HCT116 (cell line): ENCODE data around the gene RPS28. TPM values are rescaled to one million over a fixed set of nuclear protein-coding genes. Genes with fewer than 3 reads are reported as not detected.
"Not testable (repeated sequence)": the region's sequence is repeated elsewhere in the genome, so short reads cannot be mapped to it uniquely, and the experiment has no call there.

Source experiments
- ATAC-seq: fragments of 200-7000 bp; cut with Tn5 transposase; 2 replicates; pipeline ENCODE4 v1.9.1; 2020; ENCODE audit warnings: mild to moderate bottlenecking, moderate library complexity
- BruUV-seq: library from RNA; stranded (reverse); fragments of 400-500 nt; replicated peaks from 2 replicates; lab custom pipeline; 2021; lab: Mats Ljungman, UMichigan
- CTCF ChIA-PET: fragments of 300-600 bp; sonication (Branson Sonifier 250); formaldehyde crosslinking; loops from one replicate; lab custom pipeline; 2021; ENCODE audit warnings: antibody characterized with exemption; lab: Charles Lee
- POLR2A ChIA-PET: fragments of 300-600, 350-600 bp; sonication (Branson Sonifier 250); formaldehyde crosslinking; loops from one replicate; lab custom pipeline; 2021; ENCODE audit warnings: antibody characterized with exemption; lab: Charles Lee
- RAD21 ChIA-PET, 2 experiments: fragments of 300-600 bp; sonication (Branson Sonifier 250); formaldehyde crosslinking; loops; one replicate each; lab custom pipeline; 2023; ENCODE audit warnings: low total read pairs in 2 of 2; ENCODE audit not compliant: uncharacterized antibody in 2 of 2, unreplicated experiment in 2 of 2, low non-redundant PET in 1 of 2; lab: Charles Lee
- DNase-seq: peaks from one replicate; pipeline ENCODE4 v3.0.0-alpha.2; 2010; ENCODE audit warnings: low read depth, low spot score
- H2AFZ ChIP-seq: fragments of 200-600 bp; shearing (Covaris generic), sonication (generic); 2 replicates; pipeline ENCODE4 v1.6.1; 2017; ENCODE audit warnings: low read depth, mixed run types, mixed read lengths, antibody characterized with exemption, low read length; ENCODE audit not compliant: poor library complexity, severe bottlenecking
- H3K27ac ChIP-seq: 2 replicates; pipeline ENCODE4 v1.5.1; 2012; ENCODE audit warnings: low read depth, low read length
- H3K27me3 ChIP-seq: fragments of 200-600 bp; sonication (generic); 2 replicates; pipeline ENCODE4 v1.6.1; 2016; ENCODE audit warnings: mixed run types, low read length, mixed read lengths; ENCODE audit not compliant: insufficient read depth
- H3K36me3 ChIP-seq, 2 experiments: fragments of 200-500 bp in 1 of 2; fragments of 200-600 bp in 1 of 2; sonication (Bioruptor generic) in 1 of 2; sonication (generic) in 1 of 2; 2 replicates each; pipeline versions ENCODE4 v1.5.1 to v1.6.1; 2014 to 2016; ENCODE audit warnings: low read length in 2 of 2, inconsistent platforms in 1 of 2, mixed read lengths in 1 of 2, mixed run types in 1 of 2; ENCODE audit not compliant: insufficient read depth in 2 of 2, control insufficient read depth in 1 of 2
- H3K4me1 ChIP-seq, 2 experiments: fragments of 200-600 bp in 1 of 2; sonication (generic) in 1 of 2; 2 replicates each; pipeline versions ENCODE4 v1.5.1 to v1.6.1; 2012 to 2017; ENCODE audit warnings: low read length in 2 of 2, inconsistent platforms in 1 of 2, mild to moderate bottlenecking in 1 of 2, mixed read lengths in 1 of 2, mixed run types in 1 of 2, moderate library complexity in 1 of 2; ENCODE audit not compliant: insufficient read depth in 2 of 2, control insufficient read depth in 1 of 2
- H3K4me2 ChIP-seq: fragments of 200-600 bp; sonication (generic); 2 replicates; pipeline ENCODE4 v1.6.1; 2017; ENCODE audit warnings: mixed run types, low read length, mixed read lengths
- H3K4me3 ChIP-seq, 2 experiments: fragments of 200-600 bp in 1 of 2; sonication (generic) in 1 of 2; replicated peaks in 1 of 2; 2 replicates each; pipeline ENCODE4 v1.5.1; 2011 to 2016; ENCODE audit warnings: low read length in 2 of 2, control low read depth in 1 of 2, low read depth in 1 of 2, mild to moderate bottlenecking in 1 of 2, mixed read lengths in 1 of 2, mixed run types in 1 of 2
- H3K79me2 ChIP-seq: fragments of 200-600 bp; sonication (generic); 2 replicates; pipeline ENCODE4 v1.6.1; 2017; ENCODE audit warnings: mild to moderate bottlenecking, mixed run types, low read length, moderate library complexity, mixed read lengths; ENCODE audit not compliant: insufficient read depth
- H3K9ac ChIP-seq: fragments of 200-600 bp; sonication (generic); 2 replicates; pipeline ENCODE4 v1.6.1; 2016; ENCODE audit warnings: low read length, mixed read lengths
- H3K9me2 ChIP-seq: fragments of 200-600 bp; sonication (generic), shearing (Covaris generic); 2 replicates; pipeline ENCODE4 v1.6.1; 2017; ENCODE audit warnings: mixed run types, mild to moderate bottlenecking, moderate library complexity; ENCODE audit not compliant: insufficient read depth
- H3K9me3 ChIP-seq, 2 experiments: fragments of 200-500 bp in 1 of 2; fragments of 200-600 bp in 1 of 2; sonication (Bioruptor generic) in 1 of 2; sonication (generic) in 1 of 2; 2 replicates each; pipeline ENCODE4 v1.6.1; 2014 to 2017; ENCODE audit warnings: low read length in 2 of 2, mixed read lengths in 2 of 2, inconsistent platforms in 1 of 2, low read depth in 1 of 2, mild to moderate bottlenecking in 1 of 2, mixed run types in 1 of 2, moderate library complexity in 1 of 2; ENCODE audit not compliant: control insufficient read depth in 1 of 2, insufficient read depth in 1 of 2
- H4K20me1 ChIP-seq: fragments of 200-600 bp; sonication (generic), shearing (Covaris generic); 2 replicates; pipeline ENCODE4 v1.6.1; 2017; ENCODE audit warnings: mixed run types, mild to moderate bottlenecking, moderate library complexity; ENCODE audit not compliant: insufficient read depth
- CEBPB ChIP-seq: IDR thresholded peaks from 2 replicates; pipeline ENCODE4 v1.6.1; 2012; ENCODE audit warnings: low read depth
- CTCF ChIP-seq, 3 experiments: fragments of 200-600 bp in 1 of 3; sonication (generic) in 1 of 3; IDR thresholded peaks in 2 of 3; conservative IDR thresholded peaks in 1 of 3; 2 replicates each; pipeline ENCODE4 v1.5.1; 2012 to 2017; ENCODE audit warnings: low read depth in 2 of 3, low read length in 2 of 3, antibody characterized with exemption in 1 of 3, borderline replicate concordance in 1 of 3, control low read depth in 1 of 3, mild to moderate bottlenecking in 1 of 3, mixed read lengths in 1 of 3, mixed run types in 1 of 3, moderate library complexity in 1 of 3; ENCODE audit not compliant: insufficient read depth in 1 of 3
- JUND ChIP-seq: IDR thresholded peaks from 2 replicates; pipeline ENCODE4 v1.6.1; 2012
- POLR2AphosphoS5 ChIP-seq: IDR thresholded peaks from 2 replicates; pipeline ENCODE4 v1.6.1; 2011; ENCODE audit warnings: mild to moderate bottlenecking, low read depth, low read length, moderate library complexity
- RAD21 ChIP-seq: IDR thresholded peaks from 2 replicates; pipeline ENCODE4 v1.6.1; 2012; ENCODE audit warnings: low read depth, mild to moderate bottlenecking
- SRF ChIP-seq: IDR thresholded peaks from 2 replicates; pipeline ENCODE4 v1.6.1; 2012; ENCODE audit warnings: low read depth
- ZNF274 ChIP-seq: fragments of 200-500 bp; sonication (Bioruptor generic); IDR thresholded peaks from 2 replicates; pipeline ENCODE4 v1.6.1; 2014; ENCODE audit warnings: mild to moderate bottlenecking, low read depth, low read length, inconsistent platforms
- intact Hi-C: fragments of 100-400 bp; cut with micrococcal nuclease; formaldehyde crosslinking; loops from 2 replicates; pipeline ENCODE4 v1.10.0; 2022
- total RNA-seq: library from RNA; stranded (reverse); gene quantifications from one replicate; pipeline ENCODE4 v1.2.1, GENCODE V29; 2021; ENCODE audit not compliant: unreplicated experiment
- TF ChIP-seq, protein P1 (sequence below): IDR thresholded peaks from 2 replicates; pipeline ENCODE4 v1.6.1; 2012
- TF ChIP-seq, protein P2 (sequence below): IDR thresholded peaks from 2 replicates; pipeline ENCODE4 v1.6.1; 2012; ENCODE audit warnings: low read depth

Gene RPS28
- total RNA-seq, 1 experiment from 2014 or later: 2,379 TPM

DNA sequence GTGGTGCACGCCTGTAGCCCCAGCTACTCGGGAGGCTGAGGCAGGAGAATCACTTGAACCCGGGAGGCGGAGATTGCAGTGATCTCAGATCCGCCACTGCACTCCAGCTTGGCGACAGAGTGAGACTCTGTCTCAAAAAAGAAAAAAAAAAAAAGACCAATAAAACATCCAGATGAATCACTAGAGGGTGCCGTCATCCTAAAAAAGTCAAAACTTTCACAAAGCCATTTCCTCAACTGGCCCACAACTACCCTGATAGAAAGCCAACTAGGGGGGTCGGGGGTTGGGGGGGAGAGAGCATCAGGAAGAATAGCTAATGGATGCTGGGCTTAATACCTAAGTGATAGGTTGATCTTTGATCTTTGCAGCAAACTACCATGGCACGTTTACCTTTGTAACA is 2.5 kb upstream of the RPS28 start:
- H3K9me2 ChIP-seq, H3K27ac ChIP-seq, H3K4me3 ChIP-seq, POLR2A ChIA-PET, ATAC-seq, H3K4me2 ChIP-seq, BruUV-seq, DNase-seq, H2AFZ ChIP-seq, H3K9ac ChIP-seq, H3K9me3 ChIP-seq, intact Hi-C loops, H3K27me3 ChIP-seq, H4K20me1 ChIP-seq: not testable (repeated sequence)
- RAD21 ChIA-PET: interaction anchor here in 1 of 2 experiments (0.7 kb wide), 1 partner anchor 229 kb away, joined by 4 read pairs; no protein-coding TSS in a partner anchor
- H3K4me1 ChIP-seq: peaks cover 12 to 20% of the 10 kb centered on the region in 2 experiments; a peak in 3 of 4 replicates
- H3K79me2 ChIP-seq: peaks cover 61% of the 10 kb centered on the region
- peaks cover 21 to 49% of the 10 kb centered on the region in 2 experiments for H3K36me3 ChIP-seq
- TF ChIP-seq CTCF (IDR thresholded peaks at IDR 0.05 in 2 of 3, conservative IDR thresholded peaks at IDR 0.05 in 1 of 3; ENCODE audit: borderline replicate concordance in 1 of 3, insufficient read depth in 1 of 3, low read depth in 2 of 3, low read length in 2 of 3) (0 out of 6 replicates have a peak, but pooled peaks of 1 of the 3 experiments have one; percentile 8), RAD21 (peak; percentile 32; the same call in 1 of the 2 replicates)
- CTCF ChIA-PET: interaction anchor here (1.1 kb wide), 1 partner anchor 16 kb away, joined by 7 read pairs; no protein-coding TSS in a partner anchor

DNA sequence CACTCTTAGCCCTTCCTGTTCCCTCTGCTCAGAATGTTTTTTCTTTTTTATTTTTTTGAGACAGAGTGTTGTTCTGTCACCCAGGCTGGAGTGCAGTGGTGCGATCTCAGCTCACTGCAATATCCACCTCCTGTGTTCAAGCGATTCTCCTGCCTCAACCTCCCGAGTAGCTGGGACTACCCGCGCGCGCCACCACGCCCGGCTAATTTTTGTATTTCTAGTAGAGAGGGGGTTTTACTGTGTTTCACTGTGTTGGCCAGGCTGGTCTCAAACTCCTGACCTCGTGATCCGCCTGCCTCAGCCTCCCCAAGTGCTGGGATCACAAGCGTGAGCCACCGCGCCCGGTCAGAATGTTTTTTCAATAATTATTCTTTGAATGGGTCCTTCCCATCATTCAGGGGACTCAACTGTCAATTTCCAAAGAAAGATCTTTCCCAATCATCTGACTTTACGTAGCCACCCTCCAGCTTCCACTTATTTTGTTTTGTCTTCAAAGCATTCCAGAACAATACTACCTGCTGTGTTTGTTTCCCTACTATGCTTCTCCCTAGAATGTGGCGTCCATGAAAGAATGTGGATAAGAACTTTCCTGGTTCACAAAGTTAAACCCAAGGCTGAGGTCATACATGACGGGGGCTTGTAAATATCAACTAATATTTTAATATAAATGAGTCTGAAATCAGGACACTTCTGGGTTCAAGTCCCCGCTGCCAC is 1.3 kb upstream of the RPS28 start:
- ChIA-PET CTCF (interaction anchor here (0.6 kb wide), 1 partner anchor 59 kb away, joined by 3 read pairs; no protein-coding TSS in a partner anchor), RAD21 (interaction anchor here in 1 of 2 experiments (0.6 kb wide), 1 partner anchor 66 kb away, joined by 4 read pairs; no protein-coding TSS in a partner anchor), POLR2A (interaction anchor here (1.1 kb wide), 1 partner anchor 14 kb away, joined by 3 read pairs; no protein-coding TSS in a partner anchor)
- Histone ChIP-seq H3K4me3 (peak overlapping the region; percentile 91 to 100), H2AFZ (no peak overlapping the region), H3K27me3 (no peaks in the 10 kb centered on the region), H3K79me2 (peaks cover 61% of the 10 kb centered on the region), H3K36me3 (peaks cover 19 to 42% of the 10 kb centered on the region in 2 experiments), H3K9ac (peak overlapping the region; percentile 100), H3K9me2 (no peaks in the 10 kb centered on the region), H3K27ac (peak overlapping the region; percentile 74; the same call in 1 of the 2 replicates), H3K4me1 (peaks cover 12 to 25% of the 10 kb centered on the region in 2 experiments; a peak in 3 of 4 replicates), H3K4me2 (peak overlapping the region; percentile 96), H4K20me1 (peaks cover 5% of the 10 kb centered on the region; the same call in 1 of the 2 replicates), H3K9me3 (no peaks in the 10 kb centered on the region)
- ATAC-seq: no peak
- DNase-seq: no peak
- intact Hi-C loops: no loop called here
- BruUV-seq: no TSS peak
- TF ChIP-seq POLR2AphosphoS5: no peak
- no peak for TF ChIP-seq ZNF274
- no peak for TF ChIP-seq JUND
- TF ChIP-seq, protein P1, sequence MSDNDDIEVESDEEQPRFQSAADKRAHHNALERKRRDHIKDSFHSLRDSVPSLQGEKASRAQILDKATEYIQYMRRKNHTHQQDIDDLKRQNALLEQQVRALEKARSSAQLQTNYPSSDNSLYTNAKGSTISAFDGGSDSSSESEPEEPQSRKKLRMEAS: no peak
- no peak for TF ChIP-seq SRF
- TF ChIP-seq CEBPB: no peak
- TF ChIP-seq, protein P2, sequence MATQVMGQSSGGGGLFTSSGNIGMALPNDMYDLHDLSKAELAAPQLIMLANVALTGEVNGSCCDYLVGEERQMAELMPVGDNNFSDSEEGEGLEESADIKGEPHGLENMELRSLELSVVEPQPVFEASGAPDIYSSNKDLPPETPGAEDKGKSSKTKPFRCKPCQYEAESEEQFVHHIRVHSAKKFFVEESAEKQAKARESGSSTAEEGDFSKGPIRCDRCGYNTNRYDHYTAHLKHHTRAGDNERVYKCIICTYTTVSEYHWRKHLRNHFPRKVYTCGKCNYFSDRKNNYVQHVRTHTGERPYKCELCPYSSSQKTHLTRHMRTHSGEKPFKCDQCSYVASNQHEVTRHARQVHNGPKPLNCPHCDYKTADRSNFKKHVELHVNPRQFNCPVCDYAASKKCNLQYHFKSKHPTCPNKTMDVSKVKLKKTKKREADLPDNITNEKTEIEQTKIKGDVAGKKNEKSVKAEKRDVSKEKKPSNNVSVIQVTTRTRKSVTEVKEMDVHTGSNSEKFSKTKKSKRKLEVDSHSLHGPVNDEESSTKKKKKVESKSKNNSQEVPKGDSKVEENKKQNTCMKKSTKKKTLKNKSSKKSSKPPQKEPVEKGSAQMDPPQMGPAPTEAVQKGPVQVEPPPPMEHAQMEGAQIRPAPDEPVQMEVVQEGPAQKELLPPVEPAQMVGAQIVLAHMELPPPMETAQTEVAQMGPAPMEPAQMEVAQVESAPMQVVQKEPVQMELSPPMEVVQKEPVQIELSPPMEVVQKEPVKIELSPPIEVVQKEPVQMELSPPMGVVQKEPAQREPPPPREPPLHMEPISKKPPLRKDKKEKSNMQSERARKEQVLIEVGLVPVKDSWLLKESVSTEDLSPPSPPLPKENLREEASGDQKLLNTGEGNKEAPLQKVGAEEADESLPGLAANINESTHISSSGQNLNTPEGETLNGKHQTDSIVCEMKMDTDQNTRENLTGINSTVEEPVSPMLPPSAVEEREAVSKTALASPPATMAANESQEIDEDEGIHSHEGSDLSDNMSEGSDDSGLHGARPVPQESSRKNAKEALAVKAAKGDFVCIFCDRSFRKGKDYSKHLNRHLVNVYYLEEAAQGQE: no peak
